ENCODE measurements around the gene COPE.
A peak's percentile ranks its signal among the peaks of the same experiment; 100 is the strongest.

Gene COPE

DNA sequence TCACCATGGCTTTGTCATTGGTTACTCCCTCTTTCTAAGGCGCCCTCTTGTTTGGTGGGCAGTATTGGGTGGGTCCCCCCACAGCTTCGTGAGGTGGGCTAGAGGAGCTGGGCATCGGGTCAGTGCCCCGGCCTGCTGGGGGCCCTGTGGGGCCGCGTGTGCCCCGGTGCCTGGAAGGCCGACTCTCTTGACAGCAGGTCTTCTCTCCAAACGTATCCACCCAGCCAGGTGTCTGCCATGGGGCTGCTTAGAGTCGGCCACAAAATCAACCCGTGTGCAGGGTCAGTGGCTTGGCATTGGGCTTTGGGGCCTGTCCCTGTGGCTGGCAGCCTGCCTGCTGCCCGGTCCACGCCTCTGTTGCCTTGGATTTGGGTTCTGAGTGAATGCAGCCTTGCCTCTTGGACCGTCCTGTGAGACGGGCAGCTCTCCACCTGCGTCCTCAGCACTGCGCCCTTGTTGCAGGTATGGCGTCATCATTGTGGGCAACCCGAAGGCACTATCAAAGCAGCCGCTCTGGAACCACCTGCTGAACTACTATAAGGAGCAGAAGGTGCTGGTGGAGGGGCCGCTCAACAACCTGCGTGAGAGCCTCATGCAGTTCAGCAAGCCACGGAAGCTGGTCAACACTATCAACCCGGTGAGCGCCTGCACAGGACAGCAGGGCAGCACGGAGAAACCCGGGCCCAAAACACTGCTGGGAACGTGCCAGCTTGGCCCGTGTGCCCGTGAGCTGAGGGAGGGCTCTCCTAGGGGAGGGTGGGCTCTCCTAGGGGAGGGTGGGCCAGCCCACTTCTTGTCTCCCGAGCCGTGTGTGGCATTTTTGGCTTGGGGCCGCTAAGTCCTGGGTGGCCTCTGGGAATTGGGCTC is 56.0 kb downstream of the COPE start:
- DNase-seq (ENCODE audit: low read depth in 1 of 2, low spot score in 1 of 2), result no peak
- in situ Hi-C loops (cut with HindIII; ENCODE audit: low pct_unique_long_range_greater_than_20kb, low sequenced_read_pairs), result no loop called here
- TF ChIP-seq JUND (IDR thresholded peaks at IDR 0.05; ENCODE audit: low read depth), result no peak

DNA sequence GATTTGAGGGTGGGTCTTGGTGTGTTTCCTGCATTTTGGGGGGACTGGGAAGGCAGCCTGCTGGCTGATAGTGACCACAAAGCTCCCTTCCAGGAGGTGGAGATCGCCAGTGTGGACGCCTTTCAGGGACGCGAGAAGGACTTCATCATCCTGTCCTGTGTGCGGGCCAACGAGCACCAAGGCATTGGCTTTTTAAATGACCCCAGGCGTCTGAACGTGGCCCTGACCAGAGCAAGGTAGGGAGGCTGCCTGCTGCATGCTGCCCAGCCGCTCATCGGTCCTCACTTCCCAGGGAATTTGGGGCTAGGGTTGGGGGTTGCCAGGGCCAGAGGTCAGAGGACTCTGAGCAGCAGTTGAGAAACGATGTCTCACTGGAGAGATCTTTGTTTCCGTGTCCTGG is 57.3 kb downstream of the COPE start:
- in situ Hi-C loops (cut with HindIII; ENCODE audit: low pct_unique_long_range_greater_than_20kb, low sequenced_read_pairs), result no loop called here
- no peak for TF ChIP-seq JUND (IDR thresholded peaks at IDR 0.05; ENCODE audit: low read depth)
- DNase-seq (ENCODE audit: low read depth in 1 of 2, low spot score in 1 of 2), result no peak

- TF ChIP-seq JUND (IDR thresholded peaks at IDR 0.05; ENCODE audit: low read depth), result no peak
- in situ Hi-C loops (cut with HindIII; ENCODE audit: low pct_unique_long_range_greater_than_20kb, low sequenced_read_pairs), result no loop called here
- DNase-seq (ENCODE audit: low read depth in 1 of 2, low spot score in 1 of 2), result no peak
Observed at GRCh38 chr19:18861235-18861634, 58.0 kb downstream of the COPE start.

DNA sequence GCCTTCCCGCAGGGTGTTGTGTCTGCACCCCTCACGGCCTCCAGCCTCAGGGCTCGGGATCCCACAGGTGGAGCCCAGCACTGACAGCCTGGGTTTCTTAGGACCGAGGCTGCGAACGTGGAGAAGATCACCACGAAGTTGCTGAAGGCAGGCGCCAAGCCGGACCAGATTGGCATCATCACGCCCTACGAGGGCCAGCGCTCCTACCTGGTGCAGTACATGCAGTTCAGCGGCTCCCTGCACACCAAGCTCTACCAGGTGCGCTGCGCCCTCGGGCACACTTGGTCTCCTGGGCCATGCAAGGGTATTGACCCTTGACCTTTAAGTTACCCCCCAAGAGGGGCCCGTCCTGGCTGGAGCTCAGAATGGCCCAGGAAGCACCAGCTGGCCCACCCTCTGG is 58.5 kb downstream of the COPE start:
- no peak for TF ChIP-seq JUND (IDR thresholded peaks at IDR 0.05; ENCODE audit: low read depth)
- no peak for DNase-seq (ENCODE audit: low read depth in 1 of 2, low spot score in 1 of 2)
- in situ Hi-C loops (cut with HindIII; ENCODE audit: low pct_unique_long_range_greater_than_20kb, low sequenced_read_pairs), result no loop called here

DNA sequence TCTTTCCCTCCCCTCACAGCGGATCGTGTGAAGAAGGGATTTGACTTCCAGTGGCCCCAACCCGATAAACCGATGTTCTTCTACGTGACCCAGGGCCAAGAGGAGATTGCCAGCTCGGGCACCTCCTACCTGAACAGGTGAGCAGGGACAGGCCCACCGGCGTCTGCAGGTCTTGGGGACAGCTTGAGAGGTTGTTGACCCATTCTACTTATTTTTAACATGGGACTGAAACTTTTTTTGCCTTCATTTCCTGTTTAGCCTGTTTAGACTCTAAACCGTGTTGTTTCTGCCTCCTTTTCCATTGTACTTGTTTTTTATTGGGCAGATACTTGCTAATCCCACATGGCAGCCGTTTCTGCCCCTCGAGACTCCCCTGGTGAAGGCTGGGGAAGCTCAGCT is 58.9 kb downstream of the COPE start:
- in situ Hi-C loops (cut with HindIII; ENCODE audit: low pct_unique_long_range_greater_than_20kb, low sequenced_read_pairs), result no loop called here
- no peak for TF ChIP-seq JUND (IDR thresholded peaks at IDR 0.05; ENCODE audit: low read depth)
- DNase-seq (ENCODE audit: low read depth in 1 of 2, low spot score in 1 of 2), result no peak

DNA sequence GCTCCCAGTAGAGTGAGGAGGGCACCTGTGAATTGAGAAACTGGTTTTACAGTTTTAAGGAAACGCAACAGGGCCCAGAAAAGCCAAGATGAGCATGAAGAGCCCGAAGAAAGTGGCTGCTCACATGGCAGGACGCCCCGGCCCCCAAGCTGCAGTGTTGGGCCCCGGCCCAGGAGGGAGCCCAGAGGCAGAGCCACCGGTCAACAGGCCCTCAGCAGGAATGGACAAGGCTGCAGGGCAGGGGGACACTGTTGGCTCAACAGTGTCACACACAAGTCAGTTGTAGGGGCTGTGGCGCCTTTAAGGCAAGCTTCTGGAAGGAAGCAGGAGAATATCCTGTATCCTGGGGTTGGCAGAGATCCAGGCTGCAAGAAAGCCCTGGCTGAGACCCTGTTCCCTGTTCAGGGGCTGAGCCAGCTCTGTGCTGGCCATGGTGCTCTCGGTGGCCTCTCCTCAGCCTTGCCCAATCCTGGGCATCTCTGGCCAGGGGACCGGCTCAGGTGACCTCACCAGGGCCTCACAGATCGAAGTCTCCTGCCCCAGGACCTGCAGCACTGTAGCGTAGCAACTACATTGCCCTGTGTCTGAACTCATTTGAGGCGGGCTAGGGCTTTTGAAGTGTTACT is 59.4 kb downstream of the COPE start:
- no peak for TF ChIP-seq JUND (IDR thresholded peaks at IDR 0.05; ENCODE audit: low read depth)
- no peak for DNase-seq (ENCODE audit: low read depth in 1 of 2, low spot score in 1 of 2)
- in situ Hi-C loops (cut with HindIII; ENCODE audit: low pct_unique_long_range_greater_than_20kb, low sequenced_read_pairs), result no loop called here

DNA sequence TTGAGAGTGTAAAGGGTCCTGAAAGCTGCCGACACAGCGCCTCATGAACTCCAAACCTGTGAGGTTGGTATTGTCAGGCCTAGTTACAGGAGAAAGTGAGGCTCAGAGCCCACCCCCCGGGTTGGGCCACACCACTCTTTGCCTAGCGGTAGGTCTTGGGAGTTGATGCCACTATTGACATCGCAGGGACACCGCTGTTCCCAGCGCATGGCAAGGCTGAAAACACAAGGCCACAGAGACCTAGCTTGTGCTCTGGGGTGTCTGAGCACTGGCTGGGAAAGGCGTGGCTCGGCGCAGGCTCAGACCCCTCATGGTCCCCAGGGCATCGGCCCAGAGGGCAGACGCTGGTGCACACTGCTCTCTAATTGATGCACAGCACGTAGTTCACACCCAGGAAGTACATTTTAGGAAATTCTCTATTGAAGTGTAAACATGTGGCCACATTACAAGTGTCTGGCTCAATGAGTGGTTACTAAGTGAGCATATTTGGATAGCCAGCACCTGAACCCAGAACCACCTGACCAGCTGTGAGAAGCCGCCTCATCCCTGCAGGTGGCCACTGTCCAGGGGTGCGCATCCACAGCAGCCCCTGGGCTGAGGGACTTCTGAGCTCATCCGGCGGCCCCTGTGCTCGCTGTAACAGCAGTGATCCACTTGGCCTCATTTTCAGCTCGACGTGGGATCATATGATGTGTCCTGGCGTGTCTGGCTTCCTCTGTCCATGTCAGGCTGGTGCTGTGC is 60.1 kb downstream of the COPE start:
- TF ChIP-seq JUND (IDR thresholded peaks at IDR 0.05; ENCODE audit: low read depth), result no peak
- in situ Hi-C loops (cut with HindIII; ENCODE audit: low pct_unique_long_range_greater_than_20kb, low sequenced_read_pairs), result no loop called here
- no peak for DNase-seq (ENCODE audit: low read depth in 1 of 2, low spot score in 1 of 2)

DNA sequence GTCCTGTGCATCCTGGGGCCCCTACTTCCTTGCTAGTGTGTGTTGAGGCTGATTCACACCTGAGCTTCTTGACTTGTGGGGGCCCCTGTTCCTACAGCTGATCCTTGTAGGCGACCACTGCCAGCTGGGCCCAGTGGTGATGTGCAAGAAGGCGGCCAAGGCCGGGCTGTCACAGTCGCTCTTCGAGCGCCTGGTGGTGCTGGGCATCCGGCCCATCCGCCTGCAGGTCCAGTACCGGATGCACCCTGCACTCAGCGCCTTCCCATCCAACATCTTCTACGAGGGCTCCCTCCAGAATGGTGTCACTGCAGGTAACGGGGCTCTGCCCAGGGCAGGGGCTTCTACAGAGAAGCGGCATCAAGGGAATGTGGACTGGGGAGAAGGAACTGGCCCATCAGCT is 62.0 kb downstream of the COPE start:
- no peak for DNase-seq (ENCODE audit: low read depth in 1 of 2, low spot score in 1 of 2)
- no peak for TF ChIP-seq JUND (IDR thresholded peaks at IDR 0.05; ENCODE audit: low read depth)
- in situ Hi-C loops (cut with HindIII; ENCODE audit: low pct_unique_long_range_greater_than_20kb, low sequenced_read_pairs), result no loop called here

- peak; percentile 48 to 59 for DNase-seq (ENCODE audit: low read depth in 1 of 2, low spot score in 1 of 2)
Observed at GRCh38 chr19:18856385-18857126, 62.6 kb downstream of the COPE start.

GRCh38 chr19:18855647-18856384 is 63.4 kb downstream of the COPE start:
- in situ Hi-C loops (cut with HindIII; ENCODE audit: low pct_unique_long_range_greater_than_20kb, low sequenced_read_pairs), result no loop called here
- no peak for TF ChIP-seq JUND (IDR thresholded peaks at IDR 0.05; ENCODE audit: low read depth)
- DNase-seq (ENCODE audit: low read depth in 1 of 2, low spot score in 1 of 2), result no peak

More at GRCh38 chr19:18856385-18857126, 62.6 kb downstream of the COPE start:
- in situ Hi-C loops (cut with HindIII; ENCODE audit: low pct_unique_long_range_greater_than_20kb, low sequenced_read_pairs), result no loop called here
- TF ChIP-seq JUND (IDR thresholded peaks at IDR 0.05; ENCODE audit: low read depth), result no peak

- DNase-seq (ENCODE audit: low read depth in 1 of 2, low spot score in 1 of 2), result no peak
- TF ChIP-seq JUND (IDR thresholded peaks at IDR 0.05; ENCODE audit: low read depth), result no peak
- in situ Hi-C loops (cut with HindIII; ENCODE audit: low pct_unique_long_range_greater_than_20kb, low sequenced_read_pairs), result no loop called here
Observed at GRCh38 chr19:18854982-18855381, 64.2 kb downstream of the COPE start.

Data from T47D (cell line).